Panc1 (cell line): ENCODE measurements around the gene SKOR1.

ENCODE experiments used
- POLR2AphosphoS5 ChIP-seq: IDR thresholded peaks from 2 replicates; pipeline ENCODE4 v1.6.1; 2012; ENCODE audit warnings: mild to moderate bottlenecking, low read depth, low read length, moderate library complexity
- REST ChIP-seq, 2 experiments: IDR thresholded peaks; 2 replicates each; pipeline ENCODE4 v1.6.1; 2011 to 2012; ENCODE audit warnings: low read depth in 2 of 2, control low read depth in 1 of 2, low read length in 1 of 2, mild to moderate bottlenecking in 1 of 2, moderate library complexity in 1 of 2; ENCODE audit not compliant: insufficient read depth in 1 of 2
- SIN3A ChIP-seq: IDR thresholded peaks from 2 replicates; pipeline ENCODE4 v1.6.1; 2012; ENCODE audit warnings: low read depth, mild to moderate bottlenecking, low read length, moderate library complexity, borderline replicate concordance; ENCODE audit not compliant: insufficient read depth
- TCF7L2 ChIP-seq: IDR thresholded peaks from 2 replicates; pipeline ENCODE4 v1.6.1; 2011; ENCODE audit warnings: mild to moderate bottlenecking, low read depth, low read length, inconsistent platforms
- TF ChIP-seq, protein P1 (sequence below): fragments of 450-650 bp; IDR thresholded peaks from 2 replicates; pipeline ENCODE4 v1.5.1; 2017; ENCODE audit warnings: mild to moderate bottlenecking

DNA sequence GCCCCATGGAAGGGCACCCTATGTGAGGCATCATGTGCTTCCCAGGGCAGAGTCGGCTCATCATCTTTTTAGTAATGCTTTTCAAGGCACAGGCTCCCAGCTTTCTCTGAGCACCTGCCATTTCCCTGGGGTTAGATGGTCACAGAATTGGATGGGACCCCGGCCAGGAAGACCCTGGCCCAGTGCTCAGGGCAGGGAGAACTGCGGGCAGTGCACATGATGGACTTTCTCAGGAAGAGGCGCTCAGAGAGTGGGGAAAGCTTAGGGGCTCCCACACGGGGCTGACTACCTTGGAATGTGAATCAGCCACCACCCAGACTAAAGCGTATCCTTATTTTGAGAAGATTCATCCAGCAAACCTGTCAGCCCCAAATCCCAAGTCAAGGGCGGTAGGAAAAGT lies 16.5 kb upstream of the SKOR1 start:
- TF ChIP-seq, protein P1, sequence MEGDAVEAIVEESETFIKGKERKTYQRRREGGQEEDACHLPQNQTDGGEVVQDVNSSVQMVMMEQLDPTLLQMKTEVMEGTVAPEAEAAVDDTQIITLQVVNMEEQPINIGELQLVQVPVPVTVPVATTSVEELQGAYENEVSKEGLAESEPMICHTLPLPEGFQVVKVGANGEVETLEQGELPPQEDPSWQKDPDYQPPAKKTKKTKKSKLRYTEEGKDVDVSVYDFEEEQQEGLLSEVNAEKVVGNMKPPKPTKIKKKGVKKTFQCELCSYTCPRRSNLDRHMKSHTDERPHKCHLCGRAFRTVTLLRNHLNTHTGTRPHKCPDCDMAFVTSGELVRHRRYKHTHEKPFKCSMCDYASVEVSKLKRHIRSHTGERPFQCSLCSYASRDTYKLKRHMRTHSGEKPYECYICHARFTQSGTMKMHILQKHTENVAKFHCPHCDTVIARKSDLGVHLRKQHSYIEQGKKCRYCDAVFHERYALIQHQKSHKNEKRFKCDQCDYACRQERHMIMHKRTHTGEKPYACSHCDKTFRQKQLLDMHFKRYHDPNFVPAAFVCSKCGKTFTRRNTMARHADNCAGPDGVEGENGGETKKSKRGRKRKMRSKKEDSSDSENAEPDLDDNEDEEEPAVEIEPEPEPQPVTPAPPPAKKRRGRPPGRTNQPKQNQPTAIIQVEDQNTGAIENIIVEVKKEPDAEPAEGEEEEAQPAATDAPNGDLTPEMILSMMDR: no peak
- TF ChIP-seq POLR2AphosphoS5 (no peak), REST (IDR thresholded peaks at IDR 0.05; ENCODE audit: insufficient read depth in 1 of 2, low read depth in 2 of 2, low read length in 1 of 2) (no peak), SIN3A (no peak), TCF7L2 (no peak)
